HFFc6 (cell line): Measurements from ENCODE around the gene RTN4RL1. TPM values are rescaled to one million over a fixed set of nuclear protein-coding genes. Genes with fewer than 3 reads are reported as not detected.

Experiments used
- DNase-seq: peaks from one replicate; pipeline ENCODE4 v3.0.0-alpha.2; 2018
- H3K27ac Mint-ChIP-seq: 2 replicates; pipeline ENCODE4 v1.8.0; 2020; ENCODE audit warnings: mild to moderate bottlenecking, mixed read lengths
- H3K27me3 Mint-ChIP-seq: 2 replicates; pipeline ENCODE4 v1.8.0; 2021; ENCODE audit warnings: mild to moderate bottlenecking, moderate library complexity, mixed read lengths; ENCODE audit not compliant: insufficient read depth
- H3K36me3 Mint-ChIP-seq: 2 replicates; pipeline ENCODE4 v1.8.0; 2021; ENCODE audit warnings: low read depth, mixed read lengths
- H3K4me1 Mint-ChIP-seq: 2 replicates; pipeline ENCODE4 v1.8.0; 2020; ENCODE audit warnings: low read depth, mixed read lengths
- H3K4me3 Mint-ChIP-seq: 2 replicates; pipeline ENCODE4 v1.8.0; 2020; ENCODE audit warnings: mild to moderate bottlenecking, moderate library complexity, mixed read lengths
- H3K9me3 Mint-ChIP-seq: 2 replicates; pipeline ENCODE4 v1.8.0; 2020; ENCODE audit warnings: mild to moderate bottlenecking, mixed read lengths
- total RNA-seq, 6 experiments: library from RNA; stranded (reverse); fragmentation: NEBNext Ultra II Directional; extraction: Animal tissue kit (Norgen Biotek cat#: 25700); gene quantifications; 2 replicates in 1 of 6; 3 replicates in 5 of 6; pipeline ENCODE4 v1.2.3, GENCODE V29; 2021
- TF ChIP-seq, protein P1 (sequence below): fragments of 200-600 bp; sonication (generic); IDR thresholded peaks from 2 replicates; pipeline ENCODE4 v1.5.0; 2021; ENCODE audit warnings: antibody characterized with exemption, mild to moderate bottlenecking

The RTN4RL1 gene
- total RNA-seq, 6 experiments from 2014 or later = 0.33 to 0.60 (median 0.39) TPM

GRCh38 chr17:2023256-2023655 is 1.9 kb downstream of the RTN4RL1 start:
- no peak for DNase-seq
- H3K27ac Mint-ChIP-seq = no peak overlapping the region
- no peaks in the 10 kb centered on the region for H3K9me3 Mint-ChIP-seq
- H3K4me1 Mint-ChIP-seq = peaks cover 22% of the 10 kb centered on the region
- TF ChIP-seq, protein P1, sequence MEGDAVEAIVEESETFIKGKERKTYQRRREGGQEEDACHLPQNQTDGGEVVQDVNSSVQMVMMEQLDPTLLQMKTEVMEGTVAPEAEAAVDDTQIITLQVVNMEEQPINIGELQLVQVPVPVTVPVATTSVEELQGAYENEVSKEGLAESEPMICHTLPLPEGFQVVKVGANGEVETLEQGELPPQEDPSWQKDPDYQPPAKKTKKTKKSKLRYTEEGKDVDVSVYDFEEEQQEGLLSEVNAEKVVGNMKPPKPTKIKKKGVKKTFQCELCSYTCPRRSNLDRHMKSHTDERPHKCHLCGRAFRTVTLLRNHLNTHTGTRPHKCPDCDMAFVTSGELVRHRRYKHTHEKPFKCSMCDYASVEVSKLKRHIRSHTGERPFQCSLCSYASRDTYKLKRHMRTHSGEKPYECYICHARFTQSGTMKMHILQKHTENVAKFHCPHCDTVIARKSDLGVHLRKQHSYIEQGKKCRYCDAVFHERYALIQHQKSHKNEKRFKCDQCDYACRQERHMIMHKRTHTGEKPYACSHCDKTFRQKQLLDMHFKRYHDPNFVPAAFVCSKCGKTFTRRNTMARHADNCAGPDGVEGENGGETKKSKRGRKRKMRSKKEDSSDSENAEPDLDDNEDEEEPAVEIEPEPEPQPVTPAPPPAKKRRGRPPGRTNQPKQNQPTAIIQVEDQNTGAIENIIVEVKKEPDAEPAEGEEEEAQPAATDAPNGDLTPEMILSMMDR = no peak
- peaks cover 48% of the 10 kb centered on the region for H3K27me3 Mint-ChIP-seq
- H3K36me3 Mint-ChIP-seq = no peaks in the 10 kb centered on the region
- H3K4me3 Mint-ChIP-seq = no peak overlapping the region

GRCh38 chr17:2022647-2023240 is 2.4 kb downstream of the RTN4RL1 start:
- no peak for DNase-seq
- Mint-ChIP-seq H3K27me3 (peaks cover 53% of the 10 kb centered on the region), H3K4me3 (no peak overlapping the region), H3K4me1 (peaks cover 17% of the 10 kb centered on the region), H3K36me3 (no peaks in the 10 kb centered on the region), H3K27ac (no peak overlapping the region), H3K9me3 (no peaks in the 10 kb centered on the region)
- TF ChIP-seq, protein P1 = no peak

DNA sequence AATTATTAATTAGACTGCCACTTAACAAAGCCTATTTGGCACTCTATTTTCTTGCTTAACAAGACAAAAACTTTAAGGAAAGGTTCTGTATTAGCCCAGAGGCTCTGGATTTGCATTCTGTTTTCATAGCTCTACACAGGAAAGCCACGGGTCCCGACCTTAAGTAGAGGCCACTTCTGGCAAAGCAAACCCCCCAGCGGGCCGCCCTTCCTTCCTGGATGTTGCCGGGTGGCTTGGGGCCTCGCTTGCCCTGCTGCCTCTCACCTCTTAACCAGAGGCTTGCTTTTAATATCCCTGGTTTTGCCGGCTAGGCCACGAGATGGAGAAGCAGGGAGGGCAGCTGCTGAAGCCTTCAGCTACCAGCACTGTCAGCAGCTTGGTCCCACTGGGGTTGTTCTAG is 4.4 kb downstream of the RTN4RL1 start:
- no peak for DNase-seq
- H3K27ac Mint-ChIP-seq = no peak overlapping the region
- TF ChIP-seq, protein P1 = no peak
- no peaks in the 10 kb centered on the region for H3K9me3 Mint-ChIP-seq
- peaks cover 61% of the 10 kb centered on the region for H3K27me3 Mint-ChIP-seq
- H3K4me1 Mint-ChIP-seq = 0 out of 2 replicates have a peak, but pooled peaks cover 4% of the 10 kb centered on the region
- H3K4me3 Mint-ChIP-seq = no peak overlapping the region
- no peaks in the 10 kb centered on the region for H3K36me3 Mint-ChIP-seq

DNA sequence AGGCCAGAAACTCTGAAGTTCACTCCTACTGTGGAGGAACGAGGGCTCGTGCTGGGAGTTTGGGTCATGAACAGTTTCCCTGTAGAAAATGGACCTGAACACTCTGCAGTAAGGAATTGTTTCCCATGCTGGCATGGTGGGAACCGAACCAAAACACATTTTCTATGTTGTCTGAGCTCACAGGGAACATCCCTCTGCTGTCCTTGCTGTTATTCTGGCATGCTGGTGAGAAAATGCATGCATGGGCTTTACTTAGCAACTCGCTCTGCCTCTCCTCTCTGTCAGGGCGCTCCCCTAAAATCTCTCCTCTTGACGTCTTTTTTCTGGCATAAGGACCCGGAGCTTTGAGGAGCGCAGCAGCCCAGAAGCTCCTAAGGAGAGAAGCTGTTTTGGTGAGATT is 5.4 kb downstream of the RTN4RL1 start:
- no peak overlapping the region for H3K27ac Mint-ChIP-seq
- peaks cover 66% of the 10 kb centered on the region for H3K27me3 Mint-ChIP-seq
- no peak overlapping the region for H3K4me3 Mint-ChIP-seq
- no peak for DNase-seq
- TF ChIP-seq, protein P1 = no peak
- no peaks in the 10 kb centered on the region for H3K36me3 Mint-ChIP-seq
- 0 out of 2 replicates have a peak, but pooled peaks cover 4% of the 10 kb centered on the region for H3K4me1 Mint-ChIP-seq
- H3K9me3 Mint-ChIP-seq = no peaks in the 10 kb centered on the region

DNA sequence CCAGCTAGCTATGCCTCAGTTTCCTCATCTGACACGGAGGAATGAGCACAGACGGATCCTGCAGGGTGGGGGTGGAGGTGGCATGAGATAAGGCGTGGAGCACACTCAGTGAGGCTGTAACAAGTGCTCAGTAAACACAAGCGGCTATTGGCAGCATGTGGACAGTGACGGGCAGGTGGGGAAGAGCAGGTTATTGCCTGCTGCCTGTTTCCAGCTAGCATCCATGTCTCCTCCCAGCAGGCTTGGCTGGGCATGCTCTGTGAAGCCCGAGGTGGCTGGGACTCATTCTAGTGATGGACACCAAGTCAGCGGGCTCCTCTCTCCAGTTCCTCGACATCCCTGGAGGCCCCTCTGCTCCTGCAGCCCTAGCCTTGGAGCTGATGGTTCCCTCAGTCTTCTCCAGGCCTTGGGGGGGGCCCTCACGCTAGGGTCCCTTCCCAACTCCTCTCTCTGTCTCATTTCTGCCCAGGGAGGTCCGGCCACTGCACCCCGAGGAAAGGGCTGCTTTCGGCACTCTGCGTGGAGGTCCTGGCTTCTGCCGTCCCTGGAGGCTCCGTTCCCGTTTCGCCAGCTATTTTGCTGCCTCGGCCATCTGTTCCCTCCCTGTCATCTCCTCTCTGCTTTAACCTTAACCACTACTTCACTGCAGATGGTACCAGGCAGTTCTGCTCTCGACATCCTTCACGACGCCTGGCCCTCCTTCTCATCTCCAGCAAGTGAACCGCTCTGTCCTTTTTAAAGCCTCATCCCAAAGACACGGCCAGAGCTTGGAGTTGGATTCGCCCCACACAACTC is 6.2 kb downstream of the RTN4RL1 start:
- H3K36me3 Mint-ChIP-seq = no peaks in the 10 kb centered on the region
- peaks cover 66% of the 10 kb centered on the region for H3K27me3 Mint-ChIP-seq

More for the DNA sequence above, 6.2 kb downstream of the RTN4RL1 start:
- no peak for DNase-seq
- Mint-ChIP-seq H3K4me1 (no peaks in the 10 kb centered on the region; the same call in 1 of the 2 replicates), H3K4me3 (no peak overlapping the region), H3K27ac (no peak overlapping the region), H3K9me3 (no peaks in the 10 kb centered on the region)
- TF ChIP-seq, protein P1 = no peak
